K562 (cell line): ENCODE results near the gene TARP.

Experiments
- BHLHE40 ChIP-seq: IDR thresholded peaks from 2 replicates; pipeline ENCODE4 v1.6.1; 2011; ENCODE audit warnings: low read length, improper control_type of control experiment
- CBX3 ChIP-seq, 2 experiments: IDR thresholded peaks; 1 replicate in 1 of 2; 2 replicates in 1 of 2; pipeline ENCODE4 v1.6.1; 2012; ENCODE audit warnings: inconsistent platforms in 2 of 2, low read length in 2 of 2, borderline replicate concordance in 1 of 2, control low read depth in 1 of 2
- CTCF ChIP-seq, 3 experiments: IDR thresholded peaks in 2 of 3; conservative IDR thresholded peaks in 1 of 3; 2 replicates each; pipeline ENCODE4 v1.5.1; 2011 to 2012; ENCODE audit warnings: low read length in 3 of 3, mild to moderate bottlenecking in 3 of 3, control low read depth in 2 of 3, improper control_type of control experiment in 1 of 3, inconsistent platforms in 1 of 3, low read depth in 1 of 3, mixed read lengths in 1 of 3, moderate library complexity in 1 of 3; ENCODE audit not compliant: insufficient read depth in 2 of 3
- EP400 ChIP-seq: fragments of 450-650 bp; IDR thresholded peaks from 2 replicates; pipeline ENCODE4 v1.6.1; 2017; ENCODE audit warnings: antibody characterized with exemption, mild to moderate bottlenecking, moderate library complexity
- HCFC1 ChIP-seq: IDR thresholded peaks from 2 replicates; pipeline ENCODE4 v1.6.1; 2012; ENCODE audit warnings: low read depth, low read length, improper control_type of control experiment
- KLF1 ChIP-seq: fragments of 450-650 bp; IDR thresholded peaks from 2 replicates; pipeline ENCODE4 v1.6.1; 2016; ENCODE audit warnings: missing genetic modification characterization, missing compliant biosample characterization
- KLF16 ChIP-seq: IDR thresholded peaks from 2 replicates; pipeline ENCODE4 v1.6.1; 2016; ENCODE audit warnings: antibody characterized with exemption
- MAZ ChIP-seq, 2 experiments: fragments of 450-650 bp in 1 of 2; sonication (generic) in 1 of 2; formaldehyde crosslinking; IDR thresholded peaks in 1 of 2; conservative IDR thresholded peaks in 1 of 2; 2 replicates each; pipeline versions ENCODE4 v1.4.0 to v1.5.0; 2020; ENCODE audit warnings: mild to moderate bottlenecking in 1 of 2, missing genetic modification reagents in 1 of 2
- MED1 ChIP-seq: sonication (generic); formaldehyde crosslinking; IDR thresholded peaks from 2 replicates; pipeline ENCODE4 v1.8.1; 2023; ENCODE audit warnings: missing genetic modification reagents, borderline replicate concordance
- SMAD4 ChIP-seq: fragments of 250-450 bp; sonication (Bioruptor Pico); conservative IDR thresholded peaks from 2 replicates; pipeline ENCODE4 v1.8.0; 2021; ENCODE audit warnings: inconsistent platforms, mild to moderate bottlenecking, moderate library complexity
- STAT6 ChIP-seq: sonication (generic); formaldehyde crosslinking; IDR thresholded peaks from 2 replicates; pipeline ENCODE4 v1.8.1; 2023; ENCODE audit warnings: mild to moderate bottlenecking, missing genetic modification reagents
- TEAD4 ChIP-seq, 2 experiments: sonication (generic) in 1 of 2; formaldehyde crosslinking in 1 of 2; IDR thresholded peaks; 2 replicates each; pipeline versions ENCODE4 v1.6.1 to v1.8.0; 2012 to 2022; ENCODE audit warnings: borderline replicate concordance in 1 of 2, inconsistent platforms in 1 of 2, low read length in 1 of 2, mild to moderate bottlenecking in 1 of 2, missing genetic modification reagents in 1 of 2
- TRIM25 ChIP-seq: fragments of 450-650 bp; IDR thresholded peaks from 2 replicates; pipeline ENCODE4 v1.7.0; 2016; ENCODE audit warnings: borderline replicate concordance
- XRCC4 ChIP-seq: IDR thresholded peaks from one replicate; pipeline ENCODE4 v1.6.1; 2011; ENCODE audit not compliant: insufficient read depth, insufficient read length; ENCODE audit errors: extremely low read depth
- YY1 ChIP-seq, 3 experiments: IDR thresholded peaks; 2 replicates each; pipeline ENCODE4 v1.6.1; 2011; ENCODE audit warnings: low read length in 2 of 3, mild to moderate bottlenecking in 2 of 3, moderate library complexity in 2 of 3, borderline replicate concordance in 1 of 3, control low read depth in 1 of 3, low read depth in 1 of 3; ENCODE audit not compliant: insufficient read depth in 3 of 3, insufficient replicate concordance in 2 of 3, control insufficient read depth in 1 of 3, insufficient read length in 1 of 3; ENCODE audit errors: extremely low read depth in 1 of 3
- ZFP36 ChIP-seq: fragments of 150-350 bp; IDR thresholded peaks from 2 replicates; pipeline ENCODE4 v1.6.1; 2018; ENCODE audit warnings: low read length, low read depth; ENCODE audit not compliant: partially characterized antibody
- ZNF512 ChIP-seq: IDR thresholded peaks from 2 replicates; pipeline ENCODE4 v1.6.1; 2016; ENCODE audit warnings: missing genetic modification characterization, missing compliant biosample characterization

The TARP gene

GRCh38 chr7:38215735-38216670 is 57.4 kb downstream of the TARP start (continued):
- TF ChIP-seq MAZ (CRISPR knock-in tag; conservative IDR thresholded peaks at IDR 0.05 in 1 of 2, IDR thresholded peaks at IDR 0.05 in 1 of 2) (peak in 1 of 2 experiments; percentile 46; a peak in 2 of 4 replicates), YY1 (IDR thresholded peaks at IDR 0.05; ENCODE audit: borderline replicate concordance in 1 of 3, control insufficient read depth in 1 of 3, extremely low read depth in 1 of 3, insufficient read depth in 3 of 3, insufficient read length in 1 of 3, insufficient replicate concordance in 2 of 3, low read depth in 1 of 3, low read length in 2 of 3) (peak in 2 of 3 experiments; percentile 27 to 39), TRIM25 (no peak), TEAD4 (IDR thresholded peaks at IDR 0.05; ENCODE audit: low read length) (peak; percentile 40; the same call in 1 of the 2 replicates), TEAD4 (CRISPR knock-in tag; IDR thresholded peaks at IDR 0.05; ENCODE audit: borderline replicate concordance) (no peak), EP400 (peak; percentile 13; the same call in 1 of the 2 replicates), ZNF512 (no peak), SMAD4 (CRISPR knock-in tag) (peak; percentile 63), XRCC4 (no peak), ZFP36 (no peak), STAT6 (CRISPR knock-in tag) (no peak), BHLHE40 (0 out of 2 replicates have a peak, but pooled peaks have one; percentile 22), KLF1 (no peak), CTCF (IDR thresholded peaks at IDR 0.05 in 2 of 3, conservative IDR thresholded peaks at IDR 0.05 in 1 of 3; ENCODE audit: insufficient read depth in 2 of 3, low read depth in 1 of 3, low read length in 3 of 3) (peak; percentile 94 to 96 (median 96)), KLF16 (peak; percentile 52), HCFC1 (peak; percentile 14; the same call in 1 of the 2 replicates), MED1 (CRISPR knock-in tag) (no peak), CBX3 (IDR thresholded peaks at IDR 0.05; ENCODE audit: borderline replicate concordance in 1 of 2, low read length in 2 of 2) (peak in 1 of 2 experiments; percentile 47; a peak in 1 of 3 replicates)
